GM19351 (cell line): ENCODE measurements around the gene PLCB4.

Source experiments
- ATAC-seq: cut with Tn5 transposase; IDR thresholded peaks from one replicate; pipeline ENCODE4 v1.9.1; 2021; ENCODE audit warnings: mild to moderate bottlenecking, moderate library complexity; ENCODE audit not compliant: unreplicated experiment

Gene PLCB4

DNA sequence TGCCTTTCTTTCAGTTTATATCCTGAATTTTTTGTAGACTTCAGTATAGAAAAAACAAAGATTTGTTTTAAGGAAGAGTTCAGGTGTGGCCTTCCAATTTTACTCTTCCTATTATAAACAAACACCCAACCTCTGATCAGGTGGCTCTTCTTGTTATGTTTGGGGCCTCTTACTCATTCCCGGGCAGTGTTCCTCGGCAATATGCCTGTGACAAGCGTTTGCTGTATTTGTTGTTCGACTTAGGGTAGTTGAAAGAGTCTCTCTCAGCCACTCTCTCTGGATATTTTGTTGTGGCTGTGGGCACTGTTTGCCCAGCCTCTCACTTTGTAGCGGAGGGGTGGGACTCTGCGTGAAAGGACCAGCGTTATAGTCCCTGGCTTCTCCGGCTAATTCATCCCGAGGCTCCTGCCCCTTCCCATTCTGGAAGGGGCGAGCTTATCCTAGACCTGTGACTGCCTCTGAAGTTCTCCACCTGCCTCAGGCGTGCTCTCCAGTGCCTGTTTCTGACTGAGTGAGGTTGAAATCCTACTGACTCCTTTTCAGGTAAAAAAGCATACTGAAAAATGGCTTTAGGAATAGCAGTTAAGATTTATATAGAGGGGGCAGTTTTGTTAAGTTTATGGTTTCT lies 97.4 kb downstream of the PLCB4 start:
- no peak for ATAC-seq

DNA sequence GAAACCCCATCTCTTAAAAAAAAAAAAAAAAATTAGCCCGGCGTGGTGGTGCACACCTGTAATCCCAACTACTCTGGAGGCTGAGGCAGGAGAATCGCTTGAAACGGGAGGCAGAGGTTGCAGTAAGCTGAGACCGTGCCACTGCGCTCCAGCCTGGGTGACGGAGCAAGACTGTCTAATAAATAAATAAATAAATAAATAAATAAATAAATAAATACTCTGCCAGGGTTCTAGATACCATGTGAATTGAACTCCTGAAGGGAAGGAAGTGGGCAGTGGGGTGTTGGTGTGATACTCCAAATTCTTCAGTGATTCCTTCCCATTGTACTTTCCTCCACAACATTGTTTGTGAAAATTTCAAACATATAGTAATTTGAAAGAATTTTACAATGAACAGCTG lies 100.5 kb downstream of the PLCB4 start:
- ATAC-seq = no peak

DNA sequence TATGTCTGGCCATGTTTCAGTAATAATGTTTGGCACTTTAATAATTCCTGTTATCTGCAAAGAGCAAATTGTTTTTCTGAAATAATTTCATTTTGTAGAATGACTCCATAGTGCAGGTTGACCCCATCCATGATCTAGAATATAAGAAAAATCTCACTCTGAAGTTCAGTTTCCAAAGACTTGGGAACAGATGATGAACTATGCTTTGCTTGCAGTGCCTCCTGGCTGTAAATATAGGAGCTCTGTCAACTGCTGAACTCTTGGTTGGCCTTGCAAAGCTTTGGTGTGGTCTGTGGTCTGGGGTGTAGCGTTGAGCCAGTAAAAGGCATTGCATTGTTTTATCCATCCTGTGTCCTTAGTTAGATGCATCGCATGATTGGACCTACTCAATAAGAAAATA lies 104.0 kb downstream of the PLCB4 start:
- ATAC-seq = no peak

DNA sequence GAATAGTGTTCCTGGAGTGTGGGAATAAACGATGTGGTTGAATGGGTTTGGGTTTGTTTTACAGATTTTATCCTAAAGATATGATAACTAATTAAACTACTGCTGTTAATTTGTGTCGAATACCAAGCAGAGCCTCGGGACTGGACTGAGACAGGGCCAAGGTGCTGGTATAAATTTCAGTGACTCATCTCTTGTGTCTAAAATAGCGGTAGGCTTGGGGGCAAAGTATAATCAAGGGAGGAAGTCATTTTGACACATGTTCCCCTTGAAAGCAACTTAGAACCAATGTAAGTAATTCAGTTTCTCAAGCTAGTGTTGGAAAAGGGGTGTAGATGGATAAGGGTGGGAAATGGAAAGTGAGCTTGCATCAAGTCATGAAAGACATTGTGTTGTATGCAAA lies 108.4 kb downstream of the PLCB4 start:
- no peak for ATAC-seq

DNA sequence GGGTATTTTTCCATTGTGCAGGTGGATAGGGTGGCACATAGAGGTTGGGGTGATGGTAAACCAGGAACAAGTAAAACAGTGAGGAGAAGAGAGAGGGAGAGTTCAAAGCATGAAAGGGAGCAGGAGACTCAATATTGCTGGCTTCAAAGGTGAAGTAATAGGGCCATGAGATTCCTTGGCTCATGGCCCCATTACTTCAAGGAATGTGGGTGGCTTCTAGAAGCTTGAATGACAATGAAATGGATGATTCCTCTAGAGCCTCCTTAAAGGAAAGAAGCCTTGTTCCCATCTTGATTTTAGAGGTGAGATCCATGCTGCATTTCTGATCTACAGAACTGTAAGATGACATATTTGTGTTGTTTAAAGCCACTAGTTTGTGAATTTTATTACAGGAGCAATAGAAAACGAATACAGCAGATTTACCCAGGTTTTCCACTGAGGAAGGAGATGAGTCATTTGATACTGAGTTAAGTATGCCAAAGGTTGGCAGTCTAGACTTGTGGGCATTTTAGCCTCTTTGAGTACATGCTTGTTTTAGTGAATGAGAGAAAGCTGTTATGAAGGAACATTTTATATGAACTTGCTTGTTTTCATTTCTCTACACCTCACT lies 110.4 kb downstream of the PLCB4 start:
- ATAC-seq = no peak

DNA sequence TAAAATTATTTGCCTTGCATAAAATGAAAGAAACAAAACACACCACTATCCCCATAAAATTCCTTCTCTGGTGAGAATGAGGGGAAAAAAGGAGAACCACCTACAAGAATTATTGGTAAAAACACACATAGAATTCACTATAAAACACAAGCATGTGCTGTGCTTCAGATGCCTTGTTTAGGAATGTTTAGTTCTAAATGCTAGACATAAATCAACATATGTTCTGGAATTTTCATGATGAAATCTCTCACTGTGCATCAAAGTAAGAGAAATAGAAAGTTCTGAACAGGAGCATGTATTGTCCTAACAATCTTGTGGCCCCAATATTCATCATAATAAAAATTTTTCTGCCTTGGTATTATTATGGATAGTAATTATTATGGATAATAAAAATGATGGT lies 111.0 kb downstream of the PLCB4 start:
- ATAC-seq = no peak

DNA sequence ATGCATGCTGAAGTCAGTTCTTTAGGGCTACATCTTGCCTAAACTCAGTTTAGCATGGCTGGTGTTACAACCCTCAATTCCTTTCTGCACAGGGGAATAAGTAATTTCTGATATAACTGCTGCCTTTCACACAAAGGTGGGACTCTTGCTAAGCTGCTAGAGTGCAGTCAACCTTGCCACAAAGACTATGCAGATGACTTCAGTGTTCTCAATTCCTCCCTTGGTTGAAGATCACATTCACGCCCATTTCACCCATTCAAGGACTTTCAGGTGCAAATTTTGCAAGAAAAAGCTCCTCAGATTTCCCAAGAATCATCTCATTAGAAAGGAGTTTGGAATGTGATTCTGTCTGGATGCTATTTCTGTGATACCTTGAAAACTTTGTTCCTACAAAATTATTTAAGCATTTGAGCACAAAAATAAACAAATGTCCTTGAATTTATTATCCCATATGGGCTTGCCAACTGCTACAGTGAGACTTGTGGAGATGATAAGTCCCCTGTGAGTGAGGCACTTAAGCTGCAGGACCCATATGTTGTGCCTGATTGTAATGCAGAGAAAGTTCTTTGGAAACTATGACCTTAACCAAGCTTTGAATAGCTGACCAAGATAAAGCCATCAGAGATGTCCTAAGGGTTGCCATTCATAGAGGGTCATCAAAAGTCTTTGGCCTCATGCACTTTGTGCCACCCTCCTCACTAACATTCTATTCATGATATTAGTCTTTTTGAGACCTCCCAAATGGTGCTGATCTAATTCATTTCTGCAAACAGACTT lies 111.8 kb downstream of the PLCB4 start:
- no peak for ATAC-seq

DNA sequence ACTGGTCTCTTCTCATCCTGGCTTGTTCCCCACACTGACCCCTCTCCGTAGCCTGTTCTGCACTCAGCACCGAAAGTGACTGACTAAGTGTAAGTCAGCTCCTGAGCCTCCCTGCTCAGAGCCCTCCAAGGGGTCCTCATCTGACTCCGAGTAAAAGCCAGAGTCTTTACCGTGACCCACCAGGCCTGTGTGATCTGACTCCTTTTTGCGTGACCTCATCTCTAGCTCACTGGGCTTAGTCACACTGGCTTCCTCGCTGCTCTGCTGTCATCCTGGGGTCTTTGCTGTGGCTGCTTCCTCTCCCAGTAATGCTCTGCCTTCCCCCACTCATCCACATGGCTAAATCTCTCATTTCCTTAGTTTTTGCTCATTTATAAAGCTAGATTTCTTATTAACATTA lies 116.6 kb downstream of the PLCB4 start:
- no peak for ATAC-seq

DNA sequence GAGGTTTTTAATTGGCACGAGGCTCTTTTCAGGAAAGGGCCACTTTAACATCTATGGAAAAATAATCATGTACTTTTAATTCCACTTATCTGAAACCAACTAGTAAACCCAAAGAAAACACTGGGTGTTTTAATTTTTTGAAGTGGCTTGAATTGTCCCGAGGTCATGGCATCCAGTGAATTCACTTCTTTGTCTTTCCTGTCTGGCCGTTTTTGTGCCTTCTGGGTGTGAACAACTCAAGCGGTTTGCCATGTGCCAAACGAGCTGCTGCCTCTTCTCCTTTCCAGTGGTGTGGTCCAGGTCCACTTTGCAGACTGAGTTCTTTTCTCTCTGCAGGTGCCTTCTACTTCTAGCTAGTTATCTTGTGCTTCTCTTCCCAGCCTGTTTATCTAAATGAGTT lies 117.5 kb downstream of the PLCB4 start:
- ATAC-seq = no peak

DNA sequence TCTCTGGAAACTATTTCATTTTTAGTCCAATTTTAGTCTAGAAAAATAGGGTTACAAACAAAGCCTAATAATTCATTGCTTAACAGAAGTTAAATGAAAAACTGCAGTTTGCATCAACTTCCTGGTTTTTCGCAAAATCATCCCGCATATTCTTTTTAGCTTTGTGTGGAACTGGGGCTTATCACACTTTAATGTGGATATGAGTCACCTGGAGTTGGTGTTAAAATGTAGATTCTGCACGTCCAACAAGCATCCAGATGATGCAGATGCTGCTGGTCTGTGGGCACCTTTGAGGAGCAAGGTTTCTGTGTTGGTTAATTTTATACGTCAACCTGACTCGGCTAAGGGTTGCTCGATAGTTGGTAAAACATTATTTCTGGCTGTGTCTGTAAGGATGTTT lies 126.1 kb downstream of the PLCB4 start:
- no peak for ATAC-seq

DNA sequence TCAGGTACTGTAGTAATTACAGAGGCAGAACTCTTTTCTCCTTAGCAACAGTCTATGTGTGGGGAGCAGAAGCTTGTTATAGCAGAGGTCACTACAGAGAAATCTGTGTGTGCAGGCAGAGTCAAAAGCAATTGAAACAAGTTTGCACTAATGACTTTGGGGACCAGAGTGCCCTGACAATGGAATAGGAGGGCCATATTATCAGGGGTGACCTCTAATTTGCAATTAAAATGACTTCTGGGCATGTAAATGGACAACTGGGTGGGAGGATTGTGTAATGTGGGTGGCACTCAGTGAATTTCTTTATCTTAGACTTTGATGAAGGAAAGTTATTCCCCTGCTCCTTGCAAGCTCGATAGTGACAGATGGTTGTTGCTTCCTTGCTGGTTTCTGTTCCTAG lies 127.2 kb downstream of the PLCB4 start:
- no peak for ATAC-seq

DNA sequence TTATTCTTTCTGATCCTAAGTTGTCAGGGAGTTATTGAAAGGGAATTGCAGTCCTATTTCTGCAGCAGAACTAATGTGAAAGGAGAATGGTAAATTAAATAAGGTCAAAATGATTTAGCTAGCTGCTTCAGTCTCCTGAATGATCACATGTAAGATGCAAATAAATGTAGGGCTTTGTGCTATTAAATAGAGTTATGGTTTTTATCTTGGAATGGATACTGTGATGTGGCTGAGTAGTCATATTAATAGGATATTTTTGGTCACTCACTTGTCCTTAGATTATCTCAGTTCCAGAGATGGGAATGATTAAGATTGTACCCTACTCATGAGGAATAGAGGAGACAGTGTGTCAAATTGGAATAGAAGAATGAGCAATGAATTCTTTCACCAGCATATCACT lies 129.6 kb downstream of the PLCB4 start:
- ATAC-seq = no peak

DNA sequence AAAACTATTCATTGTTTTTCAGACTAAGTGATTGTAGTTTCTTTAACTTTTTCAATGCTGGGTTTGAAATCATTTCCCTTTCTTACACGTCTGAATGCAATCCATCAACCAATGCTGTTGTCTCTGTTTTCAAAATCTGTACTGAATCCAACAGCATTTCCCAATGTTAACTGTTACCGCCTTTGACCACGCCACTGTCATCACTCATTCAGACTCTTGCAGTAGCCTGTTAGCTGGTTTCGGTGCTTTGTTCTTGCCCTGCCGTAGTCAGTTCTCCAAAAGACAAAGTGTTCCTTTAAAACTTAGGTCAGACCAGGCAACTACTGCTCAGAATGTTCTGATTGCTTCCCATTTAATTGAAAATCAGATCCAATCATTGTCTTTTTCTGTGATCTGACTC lies 131.3 kb downstream of the PLCB4 start:
- no peak for ATAC-seq

DNA sequence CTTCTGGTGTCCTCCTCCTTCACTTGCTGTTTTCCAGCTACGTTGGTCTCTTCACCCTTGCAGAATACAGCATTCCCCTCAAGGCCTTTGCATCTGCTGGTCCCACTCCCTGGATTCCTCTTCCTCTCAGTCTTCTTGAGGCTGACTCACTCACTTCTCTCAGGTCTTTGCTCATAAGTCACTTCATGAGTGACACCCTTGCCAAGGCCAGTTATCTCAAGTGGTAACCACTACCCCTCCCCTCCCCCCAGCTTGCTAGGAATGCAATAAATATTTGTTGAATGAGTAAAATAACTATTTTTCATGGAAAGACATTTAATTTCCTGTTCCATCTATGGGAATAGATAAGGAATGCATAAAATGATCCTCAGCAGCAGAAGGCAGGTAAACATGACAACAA lies 131.7 kb downstream of the PLCB4 start:
- no peak for ATAC-seq

DNA sequence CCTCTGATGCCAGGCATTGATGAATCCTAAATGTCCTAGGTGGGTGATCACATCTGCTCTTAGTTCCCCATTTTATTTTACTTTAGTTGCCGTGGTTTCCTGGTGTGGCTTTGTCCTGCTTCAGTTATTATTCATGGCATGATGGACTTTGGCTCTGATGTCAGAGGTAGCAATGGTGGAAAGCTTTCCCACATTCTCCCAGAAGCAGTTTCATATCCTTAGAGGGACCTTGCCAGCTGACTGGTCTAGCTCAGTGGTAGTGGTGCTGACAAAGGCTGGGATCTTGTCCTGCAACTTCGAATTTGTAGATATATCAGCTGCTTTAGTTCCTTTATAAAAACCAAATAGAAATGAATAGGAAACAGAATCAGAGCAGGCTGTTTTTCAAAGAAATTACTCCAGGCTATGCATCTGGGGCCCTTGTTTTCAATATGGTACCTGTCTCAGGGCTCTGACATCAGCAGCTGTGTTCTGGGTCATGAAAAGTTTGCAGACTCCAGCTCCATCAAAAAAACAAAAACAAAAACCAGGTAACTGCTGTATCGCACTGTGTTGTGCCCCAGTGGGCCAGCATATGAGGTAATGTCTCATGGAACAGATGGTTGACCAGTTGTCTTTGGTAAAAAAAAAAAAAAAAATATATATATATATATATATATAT lies 133.7 kb downstream of the PLCB4 start:
- no peak for ATAC-seq

DNA sequence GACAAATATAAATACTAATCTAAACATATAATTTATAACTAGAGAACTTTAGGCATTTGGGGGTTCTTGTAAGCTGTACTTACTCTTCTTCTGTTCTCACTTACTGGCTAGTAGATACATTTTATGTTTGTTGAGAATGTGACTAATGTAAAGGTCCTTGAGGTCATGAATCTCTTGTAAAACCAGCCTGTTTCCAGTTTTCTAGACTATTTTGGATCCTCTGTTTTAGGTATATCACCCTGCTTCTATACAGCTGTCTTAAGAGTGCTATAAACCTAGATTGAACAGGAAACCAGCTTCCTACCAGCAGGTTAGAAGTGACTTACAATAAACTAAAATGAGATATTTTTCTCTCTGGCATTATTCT lies 134.2 kb downstream of the PLCB4 start:
- ATAC-seq = no peak

DNA sequence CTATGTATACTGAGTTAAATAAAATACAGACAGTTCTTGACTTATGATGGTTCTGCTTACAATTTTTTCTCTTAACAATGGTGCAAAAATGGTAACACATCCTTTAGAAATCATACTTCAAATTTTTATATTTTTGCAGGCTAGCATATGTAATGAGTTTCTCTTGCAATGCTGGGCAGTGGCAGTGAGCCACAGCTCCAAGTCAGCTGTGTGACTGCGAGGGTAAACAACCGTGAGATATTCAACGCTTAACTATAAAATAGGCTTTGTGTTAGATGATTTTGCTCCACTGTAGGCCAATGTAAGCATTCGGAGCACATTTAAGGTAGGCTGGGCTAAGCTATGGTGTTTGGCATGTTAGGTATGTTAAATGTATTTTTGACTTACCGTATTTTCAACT lies 136.1 kb downstream of the PLCB4 start:
- ATAC-seq = no peak

DNA sequence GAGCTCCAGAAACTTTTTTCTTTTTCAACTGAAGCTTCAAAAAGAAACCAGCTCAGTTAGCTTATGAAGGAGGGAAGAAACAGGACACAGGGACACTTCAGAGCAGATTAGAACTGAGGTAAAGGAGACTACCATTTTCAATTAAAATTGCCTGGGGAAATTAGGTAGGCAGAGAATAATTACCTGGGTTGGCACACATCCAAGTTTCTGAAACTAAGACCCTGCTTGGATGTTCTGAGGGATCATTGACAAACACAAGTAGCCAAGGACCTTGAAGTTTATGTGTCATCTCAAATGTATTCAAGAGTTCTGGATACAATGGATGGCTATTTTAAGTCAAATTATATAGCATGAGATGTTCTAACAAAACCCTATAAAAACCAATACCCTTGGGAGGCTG lies 137.6 kb downstream of the PLCB4 start:
- no peak for ATAC-seq

DNA sequence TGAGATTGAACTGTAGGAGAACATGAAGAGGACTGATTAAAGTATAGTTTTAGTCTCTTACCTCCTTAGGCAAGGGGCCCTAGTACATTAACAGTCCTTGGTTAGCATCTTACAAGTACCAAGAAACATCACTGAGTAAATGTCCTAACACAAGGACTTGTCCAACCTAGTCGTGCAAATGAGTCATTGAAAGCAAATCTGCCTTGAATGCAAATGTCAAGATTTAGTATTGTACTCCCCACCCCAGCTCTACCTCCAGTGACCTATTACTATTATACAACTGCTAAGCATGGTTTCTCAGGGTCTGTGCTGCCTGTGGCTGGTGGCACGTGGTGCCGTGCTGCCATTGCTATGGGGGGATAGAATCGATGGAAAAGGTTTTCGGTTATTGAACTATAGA lies 138.4 kb downstream of the PLCB4 start:
- ATAC-seq = no peak

DNA sequence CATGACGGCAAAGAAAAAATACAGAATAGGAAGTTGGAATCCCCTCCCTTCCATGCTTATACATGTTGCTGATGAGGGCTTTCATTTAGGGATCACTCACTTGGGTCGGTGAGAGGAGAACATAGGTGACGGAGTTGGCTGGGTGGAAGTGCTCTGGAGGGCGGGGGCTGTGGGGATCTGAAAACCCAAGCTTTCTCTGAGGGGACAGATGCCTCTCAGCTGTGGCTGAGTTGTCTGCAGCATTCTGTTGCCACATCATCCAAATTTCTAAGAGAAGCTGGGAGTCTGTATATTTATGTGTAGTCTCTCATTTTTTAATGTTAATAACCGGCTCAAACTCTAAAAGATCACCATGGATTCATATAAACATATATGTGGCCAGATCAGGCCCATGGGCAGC lies 141.5 kb downstream of the PLCB4 start:
- ATAC-seq = no peak

DNA sequence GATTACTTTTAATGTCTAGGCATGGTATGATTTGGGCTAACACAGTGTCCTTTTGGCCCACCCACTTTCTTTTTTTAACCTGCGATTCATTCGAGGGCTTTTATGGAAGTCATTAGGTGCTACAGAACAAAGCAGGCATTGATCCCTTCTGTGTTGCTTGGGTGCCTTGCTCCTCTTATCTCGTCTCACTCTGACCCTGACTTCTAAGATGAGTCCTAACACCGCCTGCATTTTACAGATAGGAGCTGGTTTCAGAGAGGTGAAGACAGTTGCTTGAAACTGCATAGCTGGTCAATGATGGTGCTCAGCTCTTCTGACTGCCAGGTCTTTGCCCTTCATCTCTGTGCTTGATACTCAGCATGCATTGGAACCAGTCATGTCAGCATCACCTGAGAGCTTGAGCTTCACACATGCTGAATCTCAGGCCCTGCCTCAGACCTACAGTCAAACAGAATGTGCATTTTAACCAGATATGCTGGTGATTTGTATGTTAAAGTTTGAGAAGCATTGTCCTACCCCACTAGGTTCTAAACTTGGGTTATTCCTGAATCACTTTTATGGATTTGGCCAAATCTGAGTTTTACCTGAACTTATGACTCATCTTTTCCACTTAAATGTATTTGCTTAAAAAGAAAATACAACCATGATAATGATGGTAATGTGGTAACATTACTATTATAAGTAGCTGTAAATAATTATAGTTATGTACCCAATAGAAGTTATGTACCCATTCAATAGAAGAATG lies 142.3 kb downstream of the PLCB4 start:
- no peak for ATAC-seq
